Iris pigment epithelial cell (primary cell): ENCODE data around the gene NUMA1.

ENCODE experiments used
- DNase-seq: peaks from one replicate; pipeline ENCODE4 v3.0.0-alpha.2; 2011; ENCODE audit warnings: low read depth

The NUMA1 gene, protein sequence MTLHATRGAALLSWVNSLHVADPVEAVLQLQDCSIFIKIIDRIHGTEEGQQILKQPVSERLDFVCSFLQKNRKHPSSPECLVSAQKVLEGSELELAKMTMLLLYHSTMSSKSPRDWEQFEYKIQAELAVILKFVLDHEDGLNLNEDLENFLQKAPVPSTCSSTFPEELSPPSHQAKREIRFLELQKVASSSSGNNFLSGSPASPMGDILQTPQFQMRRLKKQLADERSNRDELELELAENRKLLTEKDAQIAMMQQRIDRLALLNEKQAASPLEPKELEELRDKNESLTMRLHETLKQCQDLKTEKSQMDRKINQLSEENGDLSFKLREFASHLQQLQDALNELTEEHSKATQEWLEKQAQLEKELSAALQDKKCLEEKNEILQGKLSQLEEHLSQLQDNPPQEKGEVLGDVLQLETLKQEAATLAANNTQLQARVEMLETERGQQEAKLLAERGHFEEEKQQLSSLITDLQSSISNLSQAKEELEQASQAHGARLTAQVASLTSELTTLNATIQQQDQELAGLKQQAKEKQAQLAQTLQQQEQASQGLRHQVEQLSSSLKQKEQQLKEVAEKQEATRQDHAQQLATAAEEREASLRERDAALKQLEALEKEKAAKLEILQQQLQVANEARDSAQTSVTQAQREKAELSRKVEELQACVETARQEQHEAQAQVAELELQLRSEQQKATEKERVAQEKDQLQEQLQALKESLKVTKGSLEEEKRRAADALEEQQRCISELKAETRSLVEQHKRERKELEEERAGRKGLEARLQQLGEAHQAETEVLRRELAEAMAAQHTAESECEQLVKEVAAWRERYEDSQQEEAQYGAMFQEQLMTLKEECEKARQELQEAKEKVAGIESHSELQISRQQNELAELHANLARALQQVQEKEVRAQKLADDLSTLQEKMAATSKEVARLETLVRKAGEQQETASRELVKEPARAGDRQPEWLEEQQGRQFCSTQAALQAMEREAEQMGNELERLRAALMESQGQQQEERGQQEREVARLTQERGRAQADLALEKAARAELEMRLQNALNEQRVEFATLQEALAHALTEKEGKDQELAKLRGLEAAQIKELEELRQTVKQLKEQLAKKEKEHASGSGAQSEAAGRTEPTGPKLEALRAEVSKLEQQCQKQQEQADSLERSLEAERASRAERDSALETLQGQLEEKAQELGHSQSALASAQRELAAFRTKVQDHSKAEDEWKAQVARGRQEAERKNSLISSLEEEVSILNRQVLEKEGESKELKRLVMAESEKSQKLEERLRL (N-terminal part only)

DNA sequence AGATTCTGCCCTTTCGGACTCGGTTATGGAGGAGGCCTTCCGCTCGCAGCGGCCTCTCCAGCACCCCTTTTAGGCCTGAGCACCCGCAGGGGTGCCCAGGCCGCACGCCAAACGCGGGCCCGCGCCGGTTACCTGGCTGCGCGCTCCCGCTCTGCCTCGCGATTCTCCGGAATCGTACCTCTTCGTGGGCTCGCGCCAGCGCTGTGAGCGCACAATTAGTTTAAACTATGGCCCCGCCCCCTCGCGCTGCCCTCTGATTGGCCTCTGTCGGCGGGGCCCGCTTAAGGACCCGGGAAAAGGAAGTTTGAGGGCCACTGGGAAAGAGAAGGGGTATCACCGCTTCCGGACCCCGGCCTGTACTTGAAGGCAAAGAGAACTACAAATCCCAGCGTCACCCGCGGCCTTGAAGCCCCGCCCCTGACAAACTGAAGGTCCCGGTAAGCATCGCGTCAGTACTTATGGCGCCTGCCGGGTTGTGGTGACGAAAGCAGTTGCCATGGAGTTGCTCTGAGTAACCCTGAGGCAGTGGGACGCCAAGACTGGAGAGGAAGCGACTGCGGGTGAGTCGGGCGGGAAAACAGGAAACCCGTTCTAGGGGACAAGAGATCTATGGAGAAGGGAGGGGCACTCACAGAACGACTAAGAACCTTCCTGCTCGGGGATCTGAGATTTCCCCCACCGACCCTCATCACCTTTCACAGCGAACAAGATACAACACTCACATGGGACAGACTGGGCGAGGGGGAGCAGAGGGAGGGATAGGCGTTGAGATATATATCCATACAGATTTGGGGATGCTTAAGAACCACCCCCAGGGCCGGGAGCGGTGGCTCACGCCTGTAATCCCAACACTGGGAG is at the start of gene NUMA1, which contains the start of gene LRRC51:
TSS of gene NUMA1 (minus strand) at position 217 of the 858 bp plus-strand sequence. CDS start 44,599 bp downstream, outside the sequence.
TSS of gene LRRC51 (plus strand) at position 525 of the 858 bp plus-strand sequence. CDS start 8,234 bp downstream, outside the sequence.
- peak; percentile 100 for DNase-seq

DNA sequence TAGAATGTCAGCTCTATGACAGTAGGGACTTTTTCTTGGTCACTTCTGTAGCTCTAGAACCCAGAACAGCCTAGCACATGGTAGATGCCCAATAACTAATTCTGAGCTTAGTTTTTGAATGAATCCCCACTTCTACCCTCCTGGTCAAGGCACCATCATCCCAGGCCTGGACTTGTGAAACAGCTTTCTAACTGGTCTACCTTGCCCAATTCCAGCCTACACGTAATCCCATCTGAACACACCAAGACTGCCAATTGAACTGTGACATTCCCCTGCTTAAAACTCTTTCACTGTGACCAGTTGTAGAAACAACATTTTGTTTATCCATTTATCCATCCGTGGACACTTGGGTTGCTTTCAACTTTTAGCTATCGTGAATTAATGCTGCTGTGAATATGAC is 49.0 kb upstream of the NUMA1 start:
- DNase-seq, result no peak

DNA sequence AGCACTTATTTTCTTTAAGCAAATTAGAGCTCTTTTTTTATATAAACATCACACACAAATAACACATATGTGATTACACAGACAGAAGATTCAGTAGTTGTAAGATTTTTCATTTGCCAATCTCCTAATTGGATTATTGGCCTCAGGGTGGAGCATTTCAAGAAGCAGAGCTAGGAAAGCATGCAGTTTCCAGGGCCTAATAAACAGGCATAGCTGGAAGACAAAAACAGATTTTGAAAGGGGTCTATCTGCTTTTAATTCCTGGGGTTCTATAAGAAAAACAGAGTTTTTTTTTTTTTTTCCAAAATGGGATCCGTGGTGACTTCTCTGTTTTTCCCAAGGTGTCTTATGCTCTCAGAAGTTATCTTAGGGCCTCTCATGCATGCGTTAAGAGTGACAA is 47.6 kb upstream of the NUMA1 start:
- DNase-seq, result no peak

DNA sequence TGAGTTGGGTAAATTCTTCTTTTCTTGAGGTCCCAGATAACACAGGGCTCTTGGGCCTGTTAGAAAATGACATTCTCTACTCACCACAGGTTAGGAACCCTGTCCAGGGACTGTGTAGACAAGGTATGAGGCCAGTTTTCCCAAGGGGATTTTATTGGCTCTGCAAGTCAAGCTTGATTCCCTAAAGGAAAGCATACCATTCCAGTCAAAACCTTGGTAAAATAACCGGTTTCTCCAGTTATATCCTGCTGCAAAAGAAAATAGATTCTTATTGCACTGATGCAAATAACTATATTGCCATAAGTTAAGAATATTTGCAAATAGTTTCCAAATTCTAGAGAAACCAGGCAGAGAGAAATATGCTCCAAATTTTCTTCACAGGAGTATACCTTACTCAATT is 45.6 kb upstream of the NUMA1 start:
- DNase-seq, result no peak

DNA sequence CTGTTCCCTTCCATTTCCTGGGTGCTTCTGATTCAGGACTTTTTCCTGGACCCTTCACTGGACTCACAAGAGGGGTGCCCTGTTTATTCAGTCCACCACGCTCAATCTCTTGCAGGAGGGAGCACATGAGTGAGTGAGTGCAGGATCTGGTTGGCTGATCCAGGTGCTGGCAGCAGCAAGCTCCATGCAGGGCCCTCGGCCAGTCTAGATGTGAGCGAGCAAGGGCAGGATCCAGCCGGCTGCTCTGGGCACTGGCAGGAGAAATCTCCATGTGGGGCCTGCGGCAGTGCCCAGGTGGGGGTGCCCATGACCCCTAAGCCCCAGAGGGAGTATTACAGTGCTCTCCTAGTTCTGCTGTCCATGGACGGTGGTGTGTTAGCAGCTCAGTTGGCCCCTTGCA is 43.7 kb upstream of the NUMA1 start:
- DNase-seq, result no peak

DNA sequence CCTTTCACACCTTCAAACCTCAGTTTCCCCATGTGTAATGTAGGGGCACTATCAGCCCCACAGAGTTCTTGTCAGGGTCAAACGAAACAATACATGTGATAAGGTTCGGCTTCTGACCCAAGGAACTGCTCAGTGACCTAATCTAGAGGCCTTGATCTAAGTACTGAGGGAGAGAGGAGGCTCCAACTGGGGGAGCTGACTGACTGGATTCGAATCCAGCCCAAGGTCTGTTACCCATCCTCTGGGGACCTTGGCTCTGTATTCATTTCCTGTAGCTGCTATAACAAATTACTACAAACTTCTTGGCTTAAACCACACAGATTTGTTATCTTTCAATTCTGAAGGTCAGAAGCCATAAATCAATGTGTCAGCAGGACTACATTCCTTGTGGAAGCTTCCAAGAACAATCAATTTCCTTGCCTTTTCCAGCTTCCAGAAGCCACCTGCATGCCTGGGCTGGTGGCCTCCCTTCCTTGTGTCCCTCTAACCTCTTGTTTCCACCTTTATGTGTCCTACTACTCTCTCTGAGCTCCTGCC is 42.8 kb upstream of the NUMA1 start:
- DNase-seq, result no peak

DNA sequence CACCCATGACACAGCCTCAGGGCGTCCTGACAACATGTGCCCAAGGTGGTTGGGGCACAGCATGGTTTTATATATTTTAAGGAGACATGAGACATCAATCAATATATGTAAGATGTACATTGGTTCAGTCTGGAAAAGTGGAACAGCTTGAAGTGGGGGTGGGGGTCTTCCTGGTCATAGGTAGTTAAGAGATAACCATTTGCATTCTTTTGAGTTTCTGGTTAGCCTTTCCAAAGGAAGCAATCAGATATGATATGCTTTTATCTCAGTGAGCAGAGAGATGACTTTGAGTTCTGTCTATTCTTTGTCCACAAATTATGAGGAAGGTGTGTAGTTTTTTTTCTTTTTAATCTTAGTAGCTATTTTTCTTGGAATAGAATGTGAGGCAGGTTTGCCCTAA is 42.3 kb upstream of the NUMA1 start:
- no peak for DNase-seq

DNA sequence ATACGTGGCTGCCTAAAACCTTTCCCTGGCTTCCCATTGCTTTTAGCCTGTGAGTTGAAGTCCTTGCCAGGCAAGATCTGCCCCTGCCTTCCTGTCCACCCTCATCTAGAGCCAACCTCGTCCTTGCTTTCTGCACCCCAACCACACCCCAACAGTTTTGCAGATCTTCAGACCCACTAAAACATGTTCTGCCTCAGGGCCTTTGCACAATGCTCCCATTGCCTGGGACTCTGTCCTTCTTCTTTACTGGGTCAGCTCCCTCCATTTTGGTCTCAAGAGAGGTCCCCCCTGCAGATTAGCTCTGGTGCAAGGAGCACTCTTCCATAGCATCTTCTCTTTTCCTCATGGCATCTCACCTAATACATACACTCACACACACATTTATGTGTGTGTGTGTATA is 40.6 kb upstream of the NUMA1 start:
- DNase-seq, result no peak

DNA sequence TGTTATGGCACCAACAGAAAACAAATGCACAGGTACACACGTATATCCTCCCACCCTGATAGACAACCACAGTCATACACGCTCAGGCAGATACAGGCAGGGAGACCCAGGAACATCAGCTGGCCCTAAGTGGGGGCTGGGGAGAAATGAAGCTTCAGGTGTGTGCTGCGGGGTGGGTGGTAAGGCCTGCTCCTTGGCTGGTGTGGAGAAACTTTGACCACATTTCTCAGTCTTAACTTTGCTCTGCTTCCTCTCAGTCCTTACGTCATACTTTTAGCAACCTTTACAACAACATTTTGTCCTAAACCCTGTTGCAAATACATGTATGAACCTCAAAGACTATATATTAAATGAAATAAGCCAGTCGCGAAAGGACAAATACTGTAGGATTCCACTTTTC is 38.9 kb upstream of the NUMA1 start:
- no peak for DNase-seq

DNA sequence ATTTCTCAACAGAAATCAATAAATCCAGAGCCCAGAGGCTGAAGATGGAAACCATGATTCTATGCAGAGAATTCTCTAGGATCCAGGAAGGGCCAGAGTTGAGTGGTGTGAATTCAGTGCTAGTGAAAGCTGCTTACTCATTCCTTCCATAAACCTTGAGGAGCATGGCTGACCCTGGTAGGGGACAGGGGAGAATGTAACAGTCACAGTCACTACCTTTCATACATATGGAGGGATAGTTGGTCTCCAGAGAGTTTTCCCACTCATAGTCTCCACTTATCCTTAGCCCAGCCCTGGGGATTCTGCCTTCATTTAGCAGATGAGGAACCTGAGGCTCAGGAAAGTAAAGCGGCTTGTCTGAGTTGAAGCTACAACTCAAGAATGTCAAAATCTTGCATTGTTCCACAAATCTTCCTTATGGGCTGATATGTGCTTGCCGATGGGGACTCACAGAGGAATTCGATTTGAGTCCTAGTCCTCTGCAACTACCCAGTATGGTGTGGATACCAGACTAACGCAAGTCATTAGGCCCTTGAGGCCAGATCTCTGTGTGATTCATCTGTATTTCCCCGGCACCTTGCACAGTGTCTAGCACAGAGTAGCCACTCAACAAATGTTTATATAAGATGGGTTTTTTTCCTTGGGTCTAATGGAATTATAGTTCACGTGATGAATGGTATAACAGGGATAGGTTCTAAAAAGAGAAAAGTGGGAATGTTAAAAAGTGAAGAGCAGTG is 35.8 kb upstream of the NUMA1 start:
- DNase-seq, result no peak

DNA sequence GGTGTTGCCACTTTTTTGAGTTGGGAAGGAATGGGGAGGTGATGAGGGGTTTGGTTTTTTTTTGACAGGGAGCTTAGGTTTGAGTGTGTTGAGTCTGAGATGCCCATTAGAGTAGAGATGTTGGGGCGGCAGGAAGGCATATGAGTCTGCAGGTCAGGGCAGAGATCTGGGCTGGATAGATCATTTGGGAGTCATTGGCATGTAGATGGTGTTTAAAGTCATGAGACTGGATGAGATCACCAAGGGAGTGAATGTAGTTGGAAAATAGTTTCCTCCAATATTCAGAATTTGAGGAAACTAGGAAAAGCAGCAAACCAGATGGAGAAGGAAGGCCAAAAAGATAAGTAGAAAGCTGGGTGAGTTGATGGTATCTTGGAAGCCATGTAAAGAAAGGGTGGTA is 34.2 kb upstream of the NUMA1 start:
- no peak for DNase-seq

DNA sequence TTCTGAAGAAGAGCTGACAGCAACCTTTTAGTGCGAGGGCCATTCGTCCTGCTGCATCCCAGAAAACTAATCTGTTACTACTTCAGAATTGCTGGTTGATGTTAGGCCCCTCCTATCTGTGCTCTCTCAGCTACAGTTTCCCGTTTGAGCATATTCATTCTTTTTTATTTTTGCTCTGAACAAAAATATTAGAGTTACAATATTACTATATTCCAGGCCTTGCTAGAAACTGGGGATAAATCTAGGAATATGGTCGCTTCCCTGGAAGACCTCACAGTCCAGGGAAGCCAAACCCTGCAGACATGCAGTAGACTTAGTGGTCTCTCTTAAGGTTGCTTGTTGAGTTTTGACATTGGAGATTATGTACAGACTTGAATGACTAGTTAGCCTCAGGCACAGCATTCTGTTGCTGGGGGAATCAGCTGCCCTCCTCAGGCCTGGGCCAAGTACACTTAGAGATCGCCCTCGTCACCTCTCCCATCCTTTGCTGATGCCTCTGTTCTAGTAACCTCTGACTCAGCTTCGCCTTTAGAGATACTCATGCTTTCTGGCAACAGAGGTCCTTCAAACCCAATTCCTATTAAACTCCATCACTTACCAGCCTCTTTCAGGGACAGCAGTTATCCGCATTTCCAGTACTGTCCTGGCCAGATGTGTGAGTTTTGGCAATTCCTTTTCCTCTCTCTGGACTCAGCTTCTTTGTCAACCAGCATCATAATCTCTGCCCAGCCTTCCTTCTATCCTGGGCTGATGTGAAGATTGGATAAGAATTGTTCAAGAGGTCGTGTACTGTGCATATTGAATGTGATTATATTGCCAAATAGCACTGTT is 32.9 kb upstream of the NUMA1 start:
- peak; percentile 30 for DNase-seq

DNA sequence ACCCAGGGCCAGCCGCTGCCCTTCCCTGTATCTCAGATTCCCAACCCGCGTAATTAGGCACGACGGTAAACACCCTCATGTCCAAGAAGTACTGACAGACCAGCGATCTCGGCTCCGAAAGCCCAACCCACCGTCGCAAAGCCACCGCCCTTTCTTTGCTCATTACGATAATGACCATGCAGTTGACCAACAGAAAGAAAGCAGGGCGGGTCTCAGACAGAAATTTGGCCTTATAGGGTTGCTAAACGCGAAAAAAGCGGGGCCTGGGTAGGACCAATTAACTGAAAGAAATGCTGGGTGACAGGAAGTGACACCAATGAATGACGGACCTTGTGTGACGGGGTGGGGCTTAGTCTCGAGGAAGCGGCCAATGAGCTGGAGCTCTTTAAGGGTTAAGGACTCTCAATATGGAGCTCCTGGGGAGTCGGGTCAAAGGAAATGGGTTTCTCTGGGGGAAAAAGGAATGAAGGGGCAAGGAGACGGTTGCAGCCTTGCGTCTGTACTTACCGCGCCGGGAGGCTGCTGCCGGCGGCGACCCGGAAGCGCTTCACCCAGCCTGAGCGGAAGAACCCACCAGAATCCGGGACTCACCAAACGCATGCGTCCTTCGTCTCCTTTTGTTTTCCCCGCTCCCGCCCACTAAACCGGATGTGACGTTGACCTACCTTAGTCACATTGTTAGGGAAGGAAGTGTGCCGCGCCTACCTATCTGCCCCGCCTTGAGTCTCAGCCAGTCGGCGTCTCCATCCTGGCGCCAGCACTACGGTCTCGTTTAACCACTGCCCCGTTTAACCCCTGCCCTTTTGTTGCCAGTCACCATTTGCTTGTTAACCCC is 32.0 kb upstream of the NUMA1 start, which contains the start of gene ANAPC15:
TSS of gene ANAPC15 (minus strand) at position 553 of the 835 bp plus-strand sequence. CDS start 1,419 bp downstream, outside the sequence.
- DNase-seq, result peak; percentile 100

DNA sequence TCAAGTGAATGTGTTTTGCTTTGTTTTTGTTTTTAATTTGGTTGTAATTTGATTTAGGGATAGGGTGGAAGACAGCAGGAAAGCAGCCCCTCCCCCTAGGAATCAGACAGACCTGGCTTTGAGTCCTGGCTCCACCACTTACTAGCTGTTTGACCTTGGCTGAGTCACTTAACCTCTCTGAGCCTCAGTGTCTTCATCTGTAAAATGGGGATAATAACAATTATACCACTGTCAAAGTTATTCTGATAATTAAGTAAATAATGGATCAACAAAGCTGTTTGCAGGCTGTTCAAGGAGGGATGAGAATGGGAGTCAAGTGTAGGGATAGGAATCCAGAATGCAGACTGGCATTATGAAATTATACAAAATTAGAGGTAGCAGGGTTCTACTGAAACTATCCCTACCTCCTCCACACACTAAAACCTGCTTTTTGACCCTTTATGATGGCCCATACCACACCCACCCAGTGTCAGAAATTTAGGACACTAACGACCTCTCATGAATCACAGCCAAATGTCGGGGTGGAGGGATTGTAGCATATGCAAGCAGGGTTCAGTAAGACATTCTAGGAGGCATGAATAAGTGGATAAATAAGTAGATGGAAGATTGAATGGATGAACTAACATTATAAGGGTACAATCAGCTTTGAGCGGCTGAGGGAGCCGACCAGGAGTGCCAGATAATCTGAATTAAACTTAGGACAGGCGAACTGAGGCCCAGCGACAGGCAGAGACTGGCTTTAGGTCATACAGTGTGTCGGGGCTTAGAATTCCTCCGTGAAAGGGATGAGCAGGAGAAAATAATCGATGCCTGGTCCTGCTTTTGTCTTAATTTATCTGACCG is 31.2 kb upstream of the NUMA1 start:
- no peak for DNase-seq

DNA sequence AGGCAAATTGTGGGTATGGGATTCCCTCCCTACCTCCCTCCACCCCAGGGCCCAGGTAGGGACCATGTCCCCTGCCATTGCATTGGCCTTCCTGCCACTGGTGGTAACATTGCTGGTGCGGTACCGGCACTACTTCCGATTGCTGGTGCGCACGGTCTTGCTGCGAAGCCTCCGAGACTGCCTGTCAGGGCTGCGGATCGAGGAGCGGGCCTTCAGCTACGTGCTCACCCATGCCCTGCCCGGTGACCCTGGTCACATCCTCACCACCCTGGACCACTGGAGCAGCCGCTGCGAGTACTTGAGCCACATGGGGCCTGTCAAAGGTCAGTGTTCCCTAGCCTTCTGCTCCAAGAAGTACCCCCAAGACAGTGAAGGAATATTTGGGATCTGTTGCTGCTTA is 25.5 kb upstream of the NUMA1 start, which contains the start of gene TOMT:
TSS of gene TOMT (plus strand) at position 37 of the 400 bp plus-strand sequence. CDS start at position 65, 28 bp downstream.
- no peak for DNase-seq

DNA sequence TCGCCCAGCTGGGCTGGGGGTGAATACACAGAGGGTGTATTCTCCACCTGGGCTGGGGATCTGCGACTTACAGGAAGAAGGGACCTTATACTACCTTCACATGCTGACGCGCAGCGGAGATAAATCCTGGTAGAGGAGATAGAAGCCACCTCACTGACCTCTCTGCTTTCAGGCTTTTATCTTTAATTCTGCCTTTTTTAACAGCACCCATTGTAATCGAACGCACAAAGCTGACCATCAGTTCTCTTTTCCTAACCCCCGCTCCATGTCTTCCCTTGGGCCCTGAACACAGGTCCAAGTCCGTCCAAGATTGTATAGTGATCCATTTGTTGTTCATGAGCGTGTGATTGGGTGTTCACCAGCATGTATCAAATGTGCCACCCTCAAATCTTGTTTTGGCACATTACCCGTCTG is 23.4 kb upstream of the NUMA1 start:
- DNase-seq, result no peak
